Prostate gland (tissue), 2 donors: ENCODE results near the gene CDC14C. TPM values are rescaled to one million over a fixed set of nuclear protein-coding genes. Genes with fewer than 3 reads are reported as not detected.

ENCODE experiments used
- DNase-seq: peaks from one replicate; pipeline ENCODE4 v3.0.0-alpha.2; 2019; ENCODE audit warnings: low spot score
- H3K27ac ChIP-seq, 2 donors: fragments of 200-600 bp; sonication (generic); 2 replicates each; pipeline ENCODE4 v1.5.1; 2017 to 2019
- H3K27me3 ChIP-seq: fragments of 200-600 bp; sonication (generic); replicated peaks from 2 replicates; pipeline ENCODE4 v1.5.1; 2019; ENCODE audit not compliant: insufficient read depth
- H3K36me3 ChIP-seq, 2 donors: fragments of 200-600 bp; sonication (generic); 1 replicate in 1 of 2; 2 replicates in 1 of 2; pipeline versions ENCODE4 v1.5.1 to v1.8.1; 2017 to 2019
- H3K4me1 ChIP-seq: fragments of 200-600 bp; sonication (generic); replicated peaks from 2 replicates; pipeline ENCODE4 v1.5.1; 2019
- H3K4me3 ChIP-seq, 2 donors: fragments of 200-600 bp; sonication (generic); 2 replicates each; pipeline ENCODE4 v1.5.1; 2017 to 2019
- H3K9me3 ChIP-seq: fragments of 200-600 bp; sonication (generic); 2 replicates; pipeline ENCODE4 v1.5.1; 2017
- POLR2A ChIP-seq: fragments of 450-650 bp; IDR thresholded peaks from one replicate; pipeline ENCODE4 v1.6.1; 2016; ENCODE audit warnings: antibody characterized with exemption, mild to moderate bottlenecking
- POLR2AphosphoS5 ChIP-seq: sonication (generic); formaldehyde crosslinking; IDR thresholded peaks from one replicate; pipeline ENCODE4 v1.6.1; 2017; ENCODE audit warnings: antibody characterized with exemption
- WGBS: methylation state at CpG from one replicate; pipeline ENCODE4 v1.1.5; 2018; 5-methylcytosine and 5-hydroxymethylcytosine counted together
- intact Hi-C: fragments of 100-400 bp; cut with DNase I; formaldehyde crosslinking; loops from one replicate; pipeline ENCODE4 v1.14.2; 2022
- total RNA-seq, 2 donors: library from RNA; depleted of rRNA; stranded (reverse); fragments of >200 nt; gene quantifications; one replicate each; pipeline ENCODE4 v1.1.0, GENCODE V29; 2016
- TF ChIP-seq, protein P1 (sequence below), 4 experiments: fragments of 200-600 bp in 2 of 4; fragments of 450-650 bp in 2 of 4; sonication (generic) in 2 of 4; IDR thresholded peaks; 1 replicate in 3 of 4; 2 replicates in 1 of 4; pipeline ENCODE4 v1.5.1; 2016 to 2019; ENCODE audit warnings: antibody characterized with exemption in 4 of 4, mild to moderate bottlenecking in 2 of 4, moderate library complexity in 2 of 4

Gene CDC14C
- total RNA-seq, 2 donors from 2014 or later, result 0.91 TPM; not detected in 1

DNA sequence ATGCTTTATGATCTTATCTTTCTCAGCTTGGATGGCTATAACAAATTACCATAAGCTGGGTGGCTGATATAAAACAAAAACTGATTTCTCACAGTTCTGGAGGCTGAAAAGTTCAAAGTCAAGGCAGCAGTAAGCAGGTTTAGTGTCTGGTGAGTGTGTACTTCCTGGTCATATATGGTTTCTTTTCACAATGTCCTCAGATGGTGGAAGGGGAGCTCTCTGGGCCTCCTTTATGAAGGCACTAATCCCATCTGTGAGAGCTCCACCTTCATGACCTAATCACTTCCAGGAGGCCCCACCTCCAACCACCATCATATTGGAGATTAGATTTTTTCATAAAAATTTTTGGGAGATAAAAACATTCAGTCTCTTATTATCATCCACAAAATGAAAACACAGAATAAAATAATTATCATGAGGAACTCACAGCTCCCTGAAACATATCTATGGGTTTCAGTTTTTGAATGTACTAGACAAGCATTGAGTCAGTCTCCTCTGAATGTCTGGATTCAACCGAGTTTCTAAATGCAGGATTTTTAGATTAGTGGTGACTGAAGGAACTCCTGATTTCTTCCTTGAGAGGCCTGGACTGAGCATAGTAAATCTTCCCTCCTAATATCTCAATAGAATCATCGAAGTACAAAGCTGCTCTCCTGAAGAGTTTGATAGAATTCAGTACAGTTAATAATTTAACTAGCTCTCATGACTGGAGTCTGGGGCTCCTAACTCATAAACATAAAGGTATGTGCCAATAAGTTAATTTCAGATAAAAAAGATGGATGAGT is 8.0 kb downstream of the CDC14C start:
- Histone ChIP-seq H3K36me3 (no peaks in the 10 kb centered on the region), H3K4me1 (no peaks in the 10 kb centered on the region), H3K27ac (no peak overlapping the region), H3K27me3 (no peaks in the 10 kb centered on the region), H3K9me3 (no peaks in the 10 kb centered on the region), H3K4me3 (no peak overlapping the region)
- WGBS, result 79% methylated on average over 2 of the region's 2 CpGs
- no peak for DNase-seq
- intact Hi-C loops, result no loop called here
- no peak for TF ChIP-seq POLR2A
- TF ChIP-seq, protein P1, sequence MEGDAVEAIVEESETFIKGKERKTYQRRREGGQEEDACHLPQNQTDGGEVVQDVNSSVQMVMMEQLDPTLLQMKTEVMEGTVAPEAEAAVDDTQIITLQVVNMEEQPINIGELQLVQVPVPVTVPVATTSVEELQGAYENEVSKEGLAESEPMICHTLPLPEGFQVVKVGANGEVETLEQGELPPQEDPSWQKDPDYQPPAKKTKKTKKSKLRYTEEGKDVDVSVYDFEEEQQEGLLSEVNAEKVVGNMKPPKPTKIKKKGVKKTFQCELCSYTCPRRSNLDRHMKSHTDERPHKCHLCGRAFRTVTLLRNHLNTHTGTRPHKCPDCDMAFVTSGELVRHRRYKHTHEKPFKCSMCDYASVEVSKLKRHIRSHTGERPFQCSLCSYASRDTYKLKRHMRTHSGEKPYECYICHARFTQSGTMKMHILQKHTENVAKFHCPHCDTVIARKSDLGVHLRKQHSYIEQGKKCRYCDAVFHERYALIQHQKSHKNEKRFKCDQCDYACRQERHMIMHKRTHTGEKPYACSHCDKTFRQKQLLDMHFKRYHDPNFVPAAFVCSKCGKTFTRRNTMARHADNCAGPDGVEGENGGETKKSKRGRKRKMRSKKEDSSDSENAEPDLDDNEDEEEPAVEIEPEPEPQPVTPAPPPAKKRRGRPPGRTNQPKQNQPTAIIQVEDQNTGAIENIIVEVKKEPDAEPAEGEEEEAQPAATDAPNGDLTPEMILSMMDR (IDR thresholded peaks at IDR 0.05), result no peak
- TF ChIP-seq POLR2AphosphoS5, result no peak

DNA sequence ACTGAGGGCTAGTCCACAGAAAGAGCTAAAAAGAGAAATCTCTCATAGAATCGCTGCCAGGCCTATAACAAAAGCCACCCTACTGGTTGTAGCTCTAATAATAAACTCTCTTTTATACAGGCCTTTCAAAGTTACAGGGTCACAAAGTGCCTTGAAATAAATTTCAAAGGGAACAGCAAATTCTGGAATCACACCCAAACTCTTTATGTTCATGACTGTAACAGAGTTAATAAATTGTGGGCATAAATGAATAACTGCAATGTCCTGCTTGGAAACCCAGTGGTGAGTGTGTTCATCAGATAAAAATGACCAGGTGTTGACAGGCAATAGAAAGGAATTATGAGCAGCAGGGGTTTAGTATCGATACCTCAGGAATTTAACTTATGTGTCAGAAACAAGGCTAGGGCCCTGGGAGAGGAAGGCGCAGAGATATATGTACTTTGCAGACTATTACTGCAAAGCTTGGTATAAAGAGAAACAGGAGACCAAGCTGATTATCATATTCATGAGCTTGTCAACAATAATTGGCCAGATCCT is 9.3 kb downstream of the CDC14C start:
- intact Hi-C loops, result no loop called here
- Histone ChIP-seq H3K4me3 (no peak overlapping the region), H3K27ac (no peak overlapping the region), H3K4me1 (no peaks in the 10 kb centered on the region), H3K27me3 (no peaks in the 10 kb centered on the region), H3K9me3 (no peaks in the 10 kb centered on the region), H3K36me3 (no peaks in the 10 kb centered on the region)
- no peak for TF ChIP-seq POLR2A
- TF ChIP-seq POLR2AphosphoS5, result no peak
- TF ChIP-seq, protein P1 (IDR thresholded peaks at IDR 0.05), result no peak
- no peak for DNase-seq
- 22% methylated on average over 3 of the region's 3 CpGs for WGBS

DNA sequence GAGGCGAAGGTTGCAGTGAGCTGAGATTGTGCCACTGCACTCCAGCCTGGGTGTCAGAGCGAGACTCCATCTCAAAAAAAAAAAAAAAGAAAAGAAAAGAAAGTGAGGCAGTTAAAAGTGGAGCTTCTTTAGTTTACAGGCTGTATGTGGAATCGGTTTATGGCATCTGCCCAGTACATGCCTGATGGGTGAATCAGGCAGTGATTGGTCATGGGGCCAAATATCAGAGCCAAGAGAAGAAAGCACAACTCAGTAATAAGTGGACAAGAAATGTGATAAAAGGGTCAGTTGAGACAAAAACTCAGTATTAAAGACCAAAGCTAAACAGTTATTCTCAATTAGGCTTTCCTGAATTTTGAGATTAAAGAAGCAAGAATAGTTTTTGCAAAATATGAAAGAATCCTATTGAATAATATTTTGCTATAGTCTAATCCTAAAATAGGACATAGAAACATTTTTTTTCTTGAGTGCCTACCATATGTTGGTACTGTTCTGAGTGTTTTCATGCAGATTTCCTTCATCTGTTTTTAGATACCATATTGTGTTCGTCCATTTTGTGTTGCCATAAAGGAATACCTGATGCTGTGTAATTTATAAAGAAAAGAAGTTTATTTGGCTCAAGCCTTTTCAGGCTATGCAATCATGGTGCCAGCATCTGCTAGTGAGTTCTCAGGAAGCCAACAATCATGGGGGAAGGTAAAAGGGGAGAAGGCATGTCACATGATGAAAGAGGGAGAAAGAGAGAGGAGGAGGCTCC is 14.4 kb downstream of the CDC14C start:
- no peaks in the 10 kb centered on the region for H3K27me3 ChIP-seq
- DNase-seq, result no peak
- WGBS, result 71% methylated on average over 4 of the region's 4 CpGs
- H3K9me3 ChIP-seq, result no peaks in the 10 kb centered on the region
- H3K27ac ChIP-seq, result no peak overlapping the region
- no peak overlapping the region for H3K4me3 ChIP-seq
- H3K4me1 ChIP-seq, result no peaks in the 10 kb centered on the region
- TF ChIP-seq, protein P1 (IDR thresholded peaks at IDR 0.05), result no peak
- no peak for TF ChIP-seq POLR2A
- no peaks in the 10 kb centered on the region for H3K36me3 ChIP-seq
- intact Hi-C loops, result no loop called here

DNA sequence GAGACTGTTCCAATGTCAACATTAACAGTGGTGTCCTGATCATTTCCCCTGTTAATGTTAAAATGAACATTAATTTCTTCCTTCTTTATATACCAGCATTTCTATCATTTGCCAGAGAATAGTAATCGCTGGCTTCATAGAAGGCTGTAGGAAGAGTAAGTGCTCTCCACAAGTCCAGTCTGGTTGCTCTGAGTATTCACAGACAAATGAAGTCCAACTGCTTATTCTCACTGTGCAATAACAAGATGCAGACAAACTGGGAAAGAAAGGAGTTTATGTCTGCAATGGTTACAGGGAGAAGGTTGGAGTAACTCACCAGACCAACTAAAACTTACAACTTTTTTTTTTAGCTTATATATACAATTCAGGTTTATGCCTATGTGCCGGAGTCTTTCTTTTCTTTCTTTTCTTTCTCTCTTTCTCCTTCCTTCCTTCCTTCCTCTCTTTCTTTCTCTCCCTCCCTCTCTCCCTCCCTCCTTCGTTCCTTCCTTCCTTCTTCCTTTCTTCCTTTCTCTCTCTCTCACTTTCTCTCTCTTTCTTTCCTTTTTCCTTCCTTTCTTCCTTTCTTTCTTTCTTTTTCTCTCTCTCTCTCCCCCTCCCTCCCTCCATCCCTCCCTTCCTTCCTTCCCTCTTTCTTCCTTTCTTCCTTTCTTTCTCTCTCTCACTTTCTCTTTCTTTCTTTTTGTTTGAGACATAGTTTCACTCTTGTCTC is 19.1 kb downstream of the CDC14C start:
- Histone ChIP-seq H3K4me3 (no peak overlapping the region), H3K36me3 (no peaks in the 10 kb centered on the region), H3K9me3 (no peaks in the 10 kb centered on the region), H3K27me3 (no peaks in the 10 kb centered on the region), H3K27ac (no peak overlapping the region), H3K4me1 (no peaks in the 10 kb centered on the region)
- no peak for DNase-seq
- TF ChIP-seq POLR2A (no peak), POLR2AphosphoS5 (no peak)
- TF ChIP-seq, protein P1 (IDR thresholded peaks at IDR 0.05), result no peak
- WGBS, result 80% methylated on average over 3 of the region's 3 CpGs
- intact Hi-C loops, result no loop called here
